CD4-positive, alpha-beta T cell (primary cell): Measurements from ENCODE around the gene STPG4. TPM values are rescaled to one million over a fixed set of nuclear protein-coding genes. Genes with fewer than 3 reads are reported as not detected.

Experiments
- ATAC-seq: fragments of 200-7000 bp; cut with Tn5 transposase; one replicate; pipeline ENCODE4 v1.10.0; 2022; ENCODE audit warnings: mild to moderate bottlenecking; ENCODE audit not compliant: poor library complexity
- CTCF ChIA-PET: fragments of 350-600 bp; sonication (Branson Sonifier 250); formaldehyde crosslinking; loops from one replicate; lab custom pipeline; 2021; ENCODE audit warnings: antibody characterized with exemption, inconsistent platforms; lab: Charles Lee
- POLR2A ChIA-PET: fragments of 350-600 bp; sonication (Branson Sonifier 250); formaldehyde crosslinking; loops from one replicate; lab custom pipeline; 2021; ENCODE audit warnings: antibody characterized with exemption, inconsistent platforms; lab: Charles Lee
- DNase-seq, 14 experiments: peaks; one replicate each; pipeline ENCODE4 v3.0.0-alpha.2; 2013 to 2020; ENCODE audit warnings: mixed read lengths in 2 of 14
- H3K27ac ChIP-seq, 2 donors: one replicate each; pipeline versions ENCODE4 v1.5.1 to v1.7.0; 2013; ENCODE audit warnings: low read length in 2 of 2, low read depth in 1 of 2, mild to moderate bottlenecking in 1 of 2
- H3K27me3 ChIP-seq, 2 experiments: 1 replicate in 1 of 2; 2 replicates in 1 of 2; pipeline versions ENCODE4 v1.6.1 to v1.7.0; 2013; ENCODE audit warnings: low read length in 2 of 2, control low read depth in 1 of 2, mild to moderate bottlenecking in 1 of 2, moderate library complexity in 1 of 2; ENCODE audit not compliant: insufficient read depth in 2 of 2, control insufficient read depth in 1 of 2
- H3K36me3 ChIP-seq: one replicate; pipeline ENCODE4 v1.6.1; 2013; ENCODE audit warnings: low read length, control low read depth; ENCODE audit not compliant: insufficient read depth
- H3K4me1 ChIP-seq: one replicate; pipeline ENCODE4 v1.6.1; 2013; ENCODE audit warnings: low read length, control low read depth; ENCODE audit not compliant: insufficient read depth
- H3K4me3 ChIP-seq: one replicate; pipeline ENCODE4 v1.5.1; 2013; ENCODE audit warnings: mild to moderate bottlenecking, low read length, moderate library complexity
- H3K9me3 ChIP-seq, 2 experiments: 1 replicate in 1 of 2; 2 replicates in 1 of 2; pipeline versions ENCODE4 v1.6.1 to v1.7.0; 2013; ENCODE audit warnings: low read length in 2 of 2, mild to moderate bottlenecking in 2 of 2, control low read depth in 1 of 2, moderate library complexity in 1 of 2; ENCODE audit not compliant: control insufficient read depth in 1 of 2, insufficient read depth in 1 of 2
- H3K27ac Mint-ChIP-seq: one replicate; pipeline ENCODE4 v1.8.0; 2020; ENCODE audit warnings: mixed read lengths
- H3K27me3 Mint-ChIP-seq: one replicate; pipeline ENCODE4 v1.8.0; 2021; ENCODE audit warnings: mixed read lengths
- H3K36me3 Mint-ChIP-seq: one replicate; pipeline ENCODE4 v1.8.0; 2021; ENCODE audit warnings: low read depth, mixed read lengths
- H3K4me1 Mint-ChIP-seq: one replicate; pipeline ENCODE4 v1.8.0; 2021; ENCODE audit warnings: low read depth, mixed read lengths
- H3K4me3 Mint-ChIP-seq: one replicate; pipeline ENCODE4 v1.8.0; 2020; ENCODE audit warnings: mild to moderate bottlenecking, mixed read lengths
- H3K9me3 Mint-ChIP-seq: one replicate; pipeline ENCODE4 v1.8.0; 2020; ENCODE audit warnings: mixed read lengths
- intact Hi-C, 2 experiments: fragments of 100-400 bp; cut with DNase I in 1 of 2; cut with micrococcal nuclease in 1 of 2; formaldehyde crosslinking; loops; one replicate each; pipeline versions ENCODE4 v1.15.1 to v1.9.0; 2023 to 2025; cut with DNase I, micrococcal nuclease
- total RNA-seq, 174 experiments: library from RNA in 2 of 174; stranded (reverse) in 2 of 174; gene quantifications; one replicate each; pipeline ENCODE4 v1.2.3 and lab custom pipeline; 2021 to 2026
- TF ChIP-seq, protein P1 (sequence below): fragments of 200-600 bp; IDR thresholded peaks from one replicate; pipeline ENCODE4 v1.8.0; 2022; ENCODE audit warnings: antibody characterized with exemption, mild to moderate bottlenecking

The STPG4 gene
- total RNA-seq, 2 experiments from 2014 or later = not detected

DNA sequence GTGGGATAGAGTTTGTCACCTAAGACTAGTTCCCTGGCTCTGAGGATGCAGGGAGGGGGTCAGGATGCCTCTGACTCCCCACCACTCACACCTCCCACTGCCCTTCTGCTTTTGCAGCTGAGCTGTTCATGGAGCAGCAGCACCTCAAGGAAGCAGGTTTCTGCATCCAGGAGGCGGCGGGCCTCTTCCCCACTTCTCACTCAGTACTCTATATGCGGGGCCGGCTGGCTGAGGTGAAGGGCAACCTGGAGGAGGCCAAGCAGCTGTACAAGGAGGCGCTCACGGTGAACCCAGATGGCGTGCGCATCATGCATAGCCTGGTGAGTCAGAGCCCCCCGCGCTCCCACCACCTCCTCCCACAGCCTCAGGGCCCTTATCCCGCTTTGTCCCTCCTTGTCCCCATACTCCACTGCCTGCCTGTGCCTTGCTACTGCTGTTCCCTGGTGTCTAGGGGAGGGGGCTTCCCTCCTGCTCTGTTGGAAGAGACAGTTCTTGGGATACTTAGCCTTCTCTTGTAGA is 94.4 kb downstream of the STPG4 start:
- no peak overlapping the region for H3K27ac Mint-ChIP-seq

DNA sequence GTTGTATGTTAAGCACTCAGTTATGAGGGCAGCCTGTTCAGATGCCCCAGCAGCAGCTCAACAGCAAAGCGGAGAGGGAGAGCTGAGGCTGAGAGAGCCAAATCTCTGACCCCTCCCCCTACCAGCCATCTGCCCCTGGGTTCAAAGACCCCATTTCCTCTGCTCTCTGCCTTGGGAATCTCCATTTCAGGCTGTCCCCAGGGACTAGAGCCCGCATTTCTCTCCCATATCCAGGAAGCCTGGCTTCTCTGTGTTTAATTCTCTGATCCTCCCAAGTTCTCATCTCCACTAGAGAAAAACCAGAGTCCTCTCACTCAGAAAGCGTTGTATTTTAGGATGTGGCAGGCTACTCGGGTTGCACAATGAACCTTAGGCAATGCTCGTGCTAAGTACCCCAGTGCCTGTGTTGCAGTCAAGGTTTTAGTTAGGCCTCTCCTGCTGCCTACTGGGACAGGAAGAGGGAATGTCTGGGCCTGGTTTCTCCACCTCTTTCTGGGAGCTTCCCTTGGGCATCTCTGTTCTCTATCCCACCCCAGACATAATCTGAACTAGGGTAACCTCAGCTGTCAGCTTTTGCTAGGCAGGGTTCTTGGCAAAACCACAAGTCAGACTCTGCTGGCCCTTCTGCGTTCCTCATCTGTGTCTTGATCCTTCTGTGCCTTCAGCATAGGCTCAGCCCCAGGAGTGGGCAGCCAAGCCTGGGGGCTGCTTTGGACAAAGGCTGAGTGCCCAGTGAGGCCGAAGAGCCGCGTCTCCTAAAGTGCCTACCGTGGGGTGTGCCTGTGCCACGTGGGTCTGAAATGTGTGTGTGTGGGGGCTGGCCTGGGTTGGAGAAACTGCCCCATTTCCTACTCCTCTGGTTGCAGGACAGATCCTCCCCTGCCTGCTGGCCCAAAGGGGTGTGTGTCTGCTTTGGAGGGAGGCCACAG is 96.8 kb downstream of the STPG4 start:
- intact Hi-C loops = no loop called here
- peak overlapping the region; percentile 71 for H3K27ac Mint-ChIP-seq
- H3K27me3 Mint-ChIP-seq = no peaks in the 10 kb centered on the region
- TF ChIP-seq, protein P1, sequence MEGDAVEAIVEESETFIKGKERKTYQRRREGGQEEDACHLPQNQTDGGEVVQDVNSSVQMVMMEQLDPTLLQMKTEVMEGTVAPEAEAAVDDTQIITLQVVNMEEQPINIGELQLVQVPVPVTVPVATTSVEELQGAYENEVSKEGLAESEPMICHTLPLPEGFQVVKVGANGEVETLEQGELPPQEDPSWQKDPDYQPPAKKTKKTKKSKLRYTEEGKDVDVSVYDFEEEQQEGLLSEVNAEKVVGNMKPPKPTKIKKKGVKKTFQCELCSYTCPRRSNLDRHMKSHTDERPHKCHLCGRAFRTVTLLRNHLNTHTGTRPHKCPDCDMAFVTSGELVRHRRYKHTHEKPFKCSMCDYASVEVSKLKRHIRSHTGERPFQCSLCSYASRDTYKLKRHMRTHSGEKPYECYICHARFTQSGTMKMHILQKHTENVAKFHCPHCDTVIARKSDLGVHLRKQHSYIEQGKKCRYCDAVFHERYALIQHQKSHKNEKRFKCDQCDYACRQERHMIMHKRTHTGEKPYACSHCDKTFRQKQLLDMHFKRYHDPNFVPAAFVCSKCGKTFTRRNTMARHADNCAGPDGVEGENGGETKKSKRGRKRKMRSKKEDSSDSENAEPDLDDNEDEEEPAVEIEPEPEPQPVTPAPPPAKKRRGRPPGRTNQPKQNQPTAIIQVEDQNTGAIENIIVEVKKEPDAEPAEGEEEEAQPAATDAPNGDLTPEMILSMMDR = no peak
- Histone ChIP-seq H3K27ac (peak overlapping the region in 1 of 2 donors; percentile 28), H3K27me3 (no peaks in the 10 kb centered on the region), H3K9me3 (no peaks in the 10 kb centered on the region), H3K4me1 (peaks cover 33% of the 10 kb centered on the region), H3K36me3 (peaks cover 58% of the 10 kb centered on the region), H3K4me3 (no peak overlapping the region)
- CTCF ChIA-PET = no interaction called here
- no peak overlapping the region for H3K4me3 Mint-ChIP-seq
- no peak for ATAC-seq
- peaks cover 35% of the 10 kb centered on the region for H3K4me1 Mint-ChIP-seq
- POLR2A ChIA-PET = no interaction called here
- H3K36me3 Mint-ChIP-seq = peaks cover 51% of the 10 kb centered on the region
- DNase-seq = peak in 1 of 14 experiments; percentile 43
- no peaks in the 10 kb centered on the region for H3K9me3 Mint-ChIP-seq

More for the DNA sequence above, 94.4 kb downstream of the STPG4 start:
- Mint-ChIP-seq H3K27me3 (no peaks in the 10 kb centered on the region), H3K36me3 (peaks cover 58% of the 10 kb centered on the region), H3K4me1 (peaks cover 22% of the 10 kb centered on the region), H3K4me3 (no peak overlapping the region), H3K9me3 (no peaks in the 10 kb centered on the region)
- no peaks in the 10 kb centered on the region for H3K27me3 ChIP-seq
- intact Hi-C loops = no loop called here
- H3K36me3 ChIP-seq = peaks cover 57% of the 10 kb centered on the region
- peaks cover 28% of the 10 kb centered on the region for H3K4me1 ChIP-seq
- no peak overlapping the region for H3K27ac ChIP-seq
- CTCF ChIA-PET = interaction anchor here (0.5 kb wide), 1 partner anchor 305 kb away, joined by 3 read pairs; no protein-coding TSS in a partner anchor
- H3K9me3 ChIP-seq = no peaks in the 10 kb centered on the region
- ATAC-seq = no peak
- TF ChIP-seq, protein P1 = no peak
- POLR2A ChIA-PET = no interaction called here
- H3K4me3 ChIP-seq = no peak overlapping the region
- DNase-seq = no peak

DNA sequence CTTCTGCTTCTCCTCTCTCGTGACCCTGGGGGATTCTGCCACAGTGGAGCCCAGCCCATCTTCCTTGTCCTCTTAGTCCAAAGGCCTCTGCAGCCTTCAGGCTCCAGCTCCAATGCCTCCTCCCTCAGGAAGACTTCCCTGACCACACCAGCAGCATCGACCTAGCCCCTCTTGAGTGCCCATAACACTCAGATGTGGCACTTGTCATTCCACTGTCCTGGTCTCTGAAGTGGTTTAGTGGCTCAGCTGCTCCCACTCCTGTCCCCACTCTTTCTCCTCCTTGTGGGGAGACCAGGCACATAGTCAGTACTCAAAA is 97.5 kb downstream of the STPG4 start:
- no peaks in the 10 kb centered on the region for H3K27me3 Mint-ChIP-seq
- H3K4me1 Mint-ChIP-seq = peaks cover 35% of the 10 kb centered on the region
- TF ChIP-seq, protein P1 = no peak
- H3K4me3 Mint-ChIP-seq = peak overlapping the region; percentile 54
- Histone ChIP-seq H3K27ac (peak overlapping the region in 1 of 2 donors; percentile 28), H3K4me3 (no peak overlapping the region), H3K4me1 (peaks cover 33% of the 10 kb centered on the region), H3K27me3 (no peaks in the 10 kb centered on the region), H3K9me3 (no peaks in the 10 kb centered on the region), H3K36me3 (peaks cover 58% of the 10 kb centered on the region)
- peak overlapping the region; percentile 71 for H3K27ac Mint-ChIP-seq
- POLR2A ChIA-PET = no interaction called here
- DNase-seq (peak in 2 of 14 experiments; percentile 51 to 61), ATAC-seq (no peak)
- CTCF ChIA-PET = no interaction called here
- peaks cover 51% of the 10 kb centered on the region for H3K36me3 Mint-ChIP-seq
- intact Hi-C loops = no loop called here
- no peaks in the 10 kb centered on the region for H3K9me3 Mint-ChIP-seq
